ENCODE measurements around the gene MTHFD1L.

DNA sequence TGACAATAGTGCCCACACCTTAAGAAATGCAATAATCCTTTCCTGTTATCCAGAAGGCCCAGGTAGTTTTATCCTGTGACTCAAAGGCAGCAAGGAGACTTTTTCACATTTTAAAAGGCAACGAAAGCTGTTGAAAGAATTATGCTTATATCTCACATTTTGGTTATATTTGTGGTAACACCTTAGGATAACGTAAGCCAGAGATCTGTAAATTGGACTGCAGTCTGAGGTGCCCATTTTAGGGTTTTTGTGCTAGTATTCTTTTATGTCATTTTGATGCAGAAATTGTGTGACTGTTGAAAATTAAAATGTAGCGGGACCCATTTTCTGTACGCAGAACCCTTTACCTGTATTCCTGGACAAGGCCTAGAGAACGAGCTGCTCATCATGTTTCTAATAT is 24.3 kb upstream of the MTHFD1L start:
- TF ChIP-seq, protein P1, sequence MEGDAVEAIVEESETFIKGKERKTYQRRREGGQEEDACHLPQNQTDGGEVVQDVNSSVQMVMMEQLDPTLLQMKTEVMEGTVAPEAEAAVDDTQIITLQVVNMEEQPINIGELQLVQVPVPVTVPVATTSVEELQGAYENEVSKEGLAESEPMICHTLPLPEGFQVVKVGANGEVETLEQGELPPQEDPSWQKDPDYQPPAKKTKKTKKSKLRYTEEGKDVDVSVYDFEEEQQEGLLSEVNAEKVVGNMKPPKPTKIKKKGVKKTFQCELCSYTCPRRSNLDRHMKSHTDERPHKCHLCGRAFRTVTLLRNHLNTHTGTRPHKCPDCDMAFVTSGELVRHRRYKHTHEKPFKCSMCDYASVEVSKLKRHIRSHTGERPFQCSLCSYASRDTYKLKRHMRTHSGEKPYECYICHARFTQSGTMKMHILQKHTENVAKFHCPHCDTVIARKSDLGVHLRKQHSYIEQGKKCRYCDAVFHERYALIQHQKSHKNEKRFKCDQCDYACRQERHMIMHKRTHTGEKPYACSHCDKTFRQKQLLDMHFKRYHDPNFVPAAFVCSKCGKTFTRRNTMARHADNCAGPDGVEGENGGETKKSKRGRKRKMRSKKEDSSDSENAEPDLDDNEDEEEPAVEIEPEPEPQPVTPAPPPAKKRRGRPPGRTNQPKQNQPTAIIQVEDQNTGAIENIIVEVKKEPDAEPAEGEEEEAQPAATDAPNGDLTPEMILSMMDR (IDR thresholded peaks at IDR 0.05; ENCODE audit: extremely low read depth in 1 of 2, insufficient read depth in 1 of 2, low read depth in 1 of 2, low read length in 2 of 2) = no peak
- no peak for TF ChIP-seq POLR2A (IDR thresholded peaks at IDR 0.05; ENCODE audit: low read depth, low read length)
- no peak for TF ChIP-seq EZH2 (IDR thresholded peaks at IDR 0.05; ENCODE audit: borderline replicate concordance, low read depth, low read length, severe bottlenecking)
- no peak for TF ChIP-seq POLR2AphosphoS5 (IDR thresholded peaks at IDR 0.05; ENCODE audit: insufficient read depth, low read depth, low read length)
- no peak for TF ChIP-seq JUN (IDR thresholded peaks at IDR 0.05; ENCODE audit: borderline replicate concordance, insufficient read depth, insufficient read length, low read depth)
- TF ChIP-seq, protein P2, sequence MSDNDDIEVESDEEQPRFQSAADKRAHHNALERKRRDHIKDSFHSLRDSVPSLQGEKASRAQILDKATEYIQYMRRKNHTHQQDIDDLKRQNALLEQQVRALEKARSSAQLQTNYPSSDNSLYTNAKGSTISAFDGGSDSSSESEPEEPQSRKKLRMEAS (IDR thresholded peaks at IDR 0.05; ENCODE audit: insufficient read depth, insufficient read length) = no peak
- TF ChIP-seq MYC (IDR thresholded peaks at IDR 0.05; ENCODE audit: low read depth, low read length) = no peak
- no peak for TF ChIP-seq GATA2 (IDR thresholded peaks at IDR 0.05; ENCODE audit: insufficient read depth, insufficient read length, low read depth, low read length)
- no peak for TF ChIP-seq FOS (IDR thresholded peaks at IDR 0.05; ENCODE audit: borderline replicate concordance, insufficient read depth, low read length)
